H9 (cell line): Measurements from ENCODE around the gene CTIF. TPM values are rescaled to one million over a fixed set of nuclear protein-coding genes. Genes with fewer than 3 reads are reported as not detected.
A peak's percentile ranks its signal among the peaks of the same experiment; 100 is the strongest.
"Not testable (repeated sequence)": the region's sequence is repeated elsewhere in the genome, so short reads cannot be mapped to it uniquely, and the experiment has no call there.

Experiments used
- DNase-seq: peaks from one replicate; pipeline ENCODE4 v3.0.0-alpha.2; 2017
- H2AFZ ChIP-seq: one replicate; pipeline ENCODE4 v1.6.1; 2013; ENCODE audit warnings: mild to moderate bottlenecking, low read length, control low read depth, moderate library complexity
- H2AK5ac ChIP-seq: 2 replicates; pipeline ENCODE4 v1.6.1; 2013; ENCODE audit warnings: low read length, control low read depth, mixed read lengths; ENCODE audit not compliant: insufficient read length
- H2BK120ac ChIP-seq: one replicate; pipeline ENCODE4 v1.6.1; 2013; ENCODE audit warnings: low read depth, mild to moderate bottlenecking, low read length, control low read depth, inconsistent platforms; ENCODE audit not compliant: poor library complexity, severe bottlenecking
- H2BK12ac ChIP-seq: 2 replicates; pipeline ENCODE4 v1.6.1; 2013; ENCODE audit warnings: low read length, control low read depth, mixed read lengths, low read depth; ENCODE audit not compliant: insufficient read length
- H2BK15ac ChIP-seq: 2 replicates; pipeline ENCODE4 v1.6.1; 2013; ENCODE audit warnings: low read depth, low read length, control low read depth
- H2BK20ac ChIP-seq: one replicate; pipeline ENCODE4 v1.6.1; 2013; ENCODE audit warnings: low read depth, mild to moderate bottlenecking, low read length, control low read depth, inconsistent platforms; ENCODE audit not compliant: poor library complexity, severe bottlenecking
- H2BK5ac ChIP-seq: 2 replicates; pipeline ENCODE4 v1.6.1; 2013; ENCODE audit warnings: low read length, control low read depth, mixed read lengths; ENCODE audit not compliant: insufficient read length
- H3K14ac ChIP-seq: 2 replicates; pipeline ENCODE4 v1.6.1; 2013; ENCODE audit warnings: low read length, control low read depth; ENCODE audit not compliant: insufficient read depth
- H3K18ac ChIP-seq: 2 replicates; pipeline ENCODE4 v1.6.1; 2013; ENCODE audit warnings: low read depth, mild to moderate bottlenecking, mixed read lengths, low read length, control low read depth; ENCODE audit not compliant: insufficient read length
- H3K23ac ChIP-seq: 2 replicates; pipeline ENCODE4 v1.6.1; 2013; ENCODE audit warnings: low read length, control low read depth, mixed read lengths, low read depth; ENCODE audit not compliant: insufficient read length
- H3K23me2 ChIP-seq: 2 replicates; pipeline ENCODE4 v1.6.1; 2013; ENCODE audit warnings: low read depth, mild to moderate bottlenecking, mixed read lengths, low read length, control low read depth; ENCODE audit not compliant: insufficient read length, poor library complexity, severe bottlenecking
- H3K27ac ChIP-seq: 2 replicates; pipeline ENCODE4 v1.5.1; 2013; ENCODE audit warnings: low read length, control low read depth, mixed read lengths, low read depth; ENCODE audit not compliant: insufficient read length
- H3K27me3 ChIP-seq: 2 replicates; pipeline ENCODE4 v1.6.1; 2013; ENCODE audit warnings: low read length, control low read depth, inconsistent platforms; ENCODE audit not compliant: insufficient read depth
- H3K4ac ChIP-seq: 2 replicates; pipeline ENCODE4 v1.6.1; 2013; ENCODE audit warnings: low read depth, mild to moderate bottlenecking, control low read depth, inconsistent platforms, low read length, moderate library complexity
- H3K4me1 ChIP-seq: 2 replicates; pipeline ENCODE4 v1.6.1; 2013; ENCODE audit warnings: low read length, control low read depth, inconsistent platforms; ENCODE audit not compliant: insufficient read depth
- H3K4me2 ChIP-seq: 2 replicates; pipeline ENCODE4 v1.6.1; 2013; ENCODE audit warnings: low read length, control low read depth, mixed read lengths; ENCODE audit not compliant: insufficient read length, insufficient read depth
- H3K56ac ChIP-seq: 2 replicates; pipeline ENCODE4 v1.6.1; 2013; ENCODE audit warnings: low read depth, mild to moderate bottlenecking, mixed read lengths, low read length, control low read depth; ENCODE audit not compliant: insufficient read length
- H3K79me1 ChIP-seq: 2 replicates; pipeline ENCODE4 v1.6.1; 2013; ENCODE audit warnings: low read depth, mild to moderate bottlenecking, moderate library complexity, low read length, control low read depth, inconsistent platforms; ENCODE audit not compliant: insufficient read depth, poor library complexity, severe bottlenecking
- H3K79me2 ChIP-seq: 2 replicates; pipeline ENCODE4 v1.6.1; 2013; ENCODE audit warnings: low read length, control low read depth, inconsistent platforms; ENCODE audit not compliant: insufficient read depth
- H3K9ac ChIP-seq: 2 replicates; pipeline ENCODE4 v1.6.1; 2013; ENCODE audit warnings: low read length, control low read depth, mixed read lengths; ENCODE audit not compliant: insufficient read length; ENCODE audit errors: extremely low read depth
- H3K9me3 ChIP-seq: one replicate; pipeline ENCODE4 v1.6.1; 2013; ENCODE audit warnings: low read depth, low read length, inconsistent platforms; ENCODE audit not compliant: control insufficient read depth
- H3T11ph ChIP-seq: one replicate; pipeline ENCODE4 v1.6.1; 2013; ENCODE audit warnings: mild to moderate bottlenecking, low read length, control low read depth, inconsistent platforms
- H4K20me1 ChIP-seq: one replicate; pipeline ENCODE4 v1.6.1; 2013; ENCODE audit not compliant: control insufficient read depth, insufficient read length, insufficient read depth
- H4K5ac ChIP-seq: 2 replicates; pipeline ENCODE4 v1.6.1; 2013; ENCODE audit warnings: low read depth, mild to moderate bottlenecking, mixed read lengths, low read length, control low read depth; ENCODE audit not compliant: insufficient read length
- H4K8ac ChIP-seq: replicated peaks from 2 replicates; pipeline ENCODE4 v1.6.1; 2013; ENCODE audit warnings: low read length, control low read depth, mixed read lengths, low read depth; ENCODE audit not compliant: insufficient read length
- H4K91ac ChIP-seq: 2 replicates; pipeline ENCODE4 v1.6.1; 2013; ENCODE audit warnings: low read depth, mild to moderate bottlenecking, moderate library complexity, mixed read lengths, low read length, control low read depth; ENCODE audit not compliant: insufficient read length
- H3K27ac Mint-ChIP-seq, 3 experiments: 2 replicates in 2 of 3; 3 replicates in 1 of 3; pipeline ENCODE4 v1.8.0; 2020 to 2021; ENCODE audit warnings: mixed read lengths in 3 of 3, mild to moderate bottlenecking in 1 of 3, moderate library complexity in 1 of 3
- H3K27me3 Mint-ChIP-seq: 2 replicates; pipeline ENCODE4 v1.8.0; 2021; ENCODE audit warnings: low read depth, mild to moderate bottlenecking, moderate library complexity, mixed read lengths
- H3K36me3 Mint-ChIP-seq, 3 experiments: 2 replicates in 2 of 3; 3 replicates in 1 of 3; pipeline ENCODE4 v1.8.0; 2020 to 2021; ENCODE audit warnings: low read depth in 3 of 3, mixed read lengths in 3 of 3; ENCODE audit not compliant: insufficient read depth in 1 of 3
- H3K4me1 Mint-ChIP-seq, 2 experiments: 2 replicates each; pipeline ENCODE4 v1.8.0; 2020; ENCODE audit warnings: mixed read lengths in 2 of 2
- H3K4me3 Mint-ChIP-seq, 2 experiments: 2 replicates in 1 of 2; 3 replicates in 1 of 2; pipeline ENCODE4 v1.8.0; 2020 to 2021; ENCODE audit warnings: mild to moderate bottlenecking in 2 of 2, mixed read lengths in 2 of 2, moderate library complexity in 1 of 2
- H3K9me3 Mint-ChIP-seq, 2 experiments: 2 replicates in 1 of 2; 3 replicates in 1 of 2; pipeline ENCODE4 v1.8.0; 2020; ENCODE audit warnings: mild to moderate bottlenecking in 2 of 2, mixed read lengths in 2 of 2, moderate library complexity in 1 of 2
- CTCF ChIP-seq: fragments of 200-600 bp; sonication (generic); conservative IDR thresholded peaks from 3 replicates; pipeline ENCODE4 v1.8.0; 2021; ENCODE audit warnings: antibody characterized with exemption, mild to moderate bottlenecking
- WGBS: extraction: QIAGEN DNeasy Blood & Tissue Kit; methylation state at CpG from one replicate; pipeline ENCODE4 v1.1.7; 2013; ENCODE audit warnings: missing lambda C conversion rate, low lambda C conversion rate, mixed read lengths; ENCODE audit not compliant: insufficient read length; ENCODE audit errors: extremely low coverage; 5-methylcytosine and 5-hydroxymethylcytosine counted together
- total RNA-seq: library from RNA; stranded (reverse); gene quantifications from 2 replicates; pipeline ENCODE4 v1.2.1, GENCODE V29; 2021

The CTIF gene
- total RNA-seq, 1 experiment from 2014 or later, result 15.8 TPM

DNA sequence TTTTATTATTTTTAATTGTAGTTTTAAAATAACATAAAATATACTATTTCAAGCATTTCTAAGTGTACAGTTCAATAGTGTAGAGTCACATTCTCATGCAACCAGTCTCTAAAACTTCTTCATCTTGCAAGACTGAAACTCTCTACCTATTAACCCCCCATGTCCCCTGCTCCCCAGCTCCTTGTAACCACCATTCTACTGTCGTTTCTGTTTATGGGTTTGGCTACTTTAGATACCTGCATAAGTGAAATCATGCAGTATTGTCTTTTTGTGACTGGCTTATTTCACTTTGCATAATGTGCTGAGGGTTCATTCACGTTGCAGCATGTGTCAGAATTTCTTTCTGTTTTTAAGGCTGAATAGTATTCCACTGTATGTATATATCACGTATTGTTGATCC lies 272.6 kb downstream of the CTIF start:
- Histone ChIP-seq H4K20me1 (no peaks in the 10 kb centered on the region), H2BK120ac (no peak overlapping the region), H2BK20ac (no peak overlapping the region), H3T11ph (no peak overlapping the region), H3K9ac (no peak overlapping the region), H3K79me1 (no peaks in the 10 kb centered on the region), H4K8ac (no peak overlapping the region), H3K79me2 (no peaks in the 10 kb centered on the region), H3K4me1 (no peaks in the 10 kb centered on the region), H3K23me2 (no peaks in the 10 kb centered on the region), H3K9me3 (no peaks in the 10 kb centered on the region), H3K23ac (no peak overlapping the region), H4K91ac (no peak overlapping the region), H3K4ac (no peak overlapping the region), H2BK15ac (no peak overlapping the region), H3K14ac (no peak overlapping the region), H3K18ac (no peak overlapping the region), H4K5ac (no peak overlapping the region), H2AK5ac (no peak overlapping the region), H3K27ac (no peak overlapping the region), H2AFZ (no peak overlapping the region), H3K56ac (no peak overlapping the region), H2BK5ac (no peak overlapping the region), H2BK12ac (no peak overlapping the region), H3K4me2 (no peak overlapping the region), H3K27me3 (no peaks in the 10 kb centered on the region)
- Mint-ChIP-seq H3K9me3 (no peaks in the 10 kb centered on the region), H3K27ac (peak overlapping the region in 1 of 3 experiments; percentile 38; a peak in 1 of 7 replicates), H3K4me3 (no peak overlapping the region), H3K36me3 (no peaks in the 10 kb centered on the region), H3K4me1 (no peaks in the 10 kb centered on the region), H3K27me3 (no peaks in the 10 kb centered on the region)
- DNase-seq, result no peak
- WGBS, result no CpG with 5 or more reads among the region's 3 CpGs
- no peak for TF ChIP-seq CTCF

GRCh38 chr18:48811977-48812451 lies 273.2 kb downstream of the CTIF start:
- not testable (repeated sequence) for H4K20me1 ChIP-seq, H3K27me3 Mint-ChIP-seq, H3K14ac ChIP-seq, H3K9me3 Mint-ChIP-seq, H3K27ac Mint-ChIP-seq, H4K91ac ChIP-seq, H3K4me1 ChIP-seq, H3K4ac ChIP-seq, H3T11ph ChIP-seq, H3K23me2 ChIP-seq, H4K5ac ChIP-seq, H3K79me1 ChIP-seq, H2BK5ac ChIP-seq, H4K8ac ChIP-seq, H3K9me3 ChIP-seq, H3K9ac ChIP-seq, H3K36me3 Mint-ChIP-seq, H3K4me3 Mint-ChIP-seq, H3K27me3 ChIP-seq, H2BK15ac ChIP-seq, DNase-seq, H3K79me2 ChIP-seq, H2AFZ ChIP-seq, H2AK5ac ChIP-seq, H3K4me1 Mint-ChIP-seq, H3K56ac ChIP-seq, H2BK12ac ChIP-seq, H3K4me2 ChIP-seq, H2BK20ac ChIP-seq, H3K27ac ChIP-seq, H3K23ac ChIP-seq, H3K18ac ChIP-seq, H2BK120ac ChIP-seq
- WGBS, result no CpG with 5 or more reads among the region's 12 CpGs
